Measurements from ENCODE around the gene AK5.

The AK5 gene

GRCh38 chr1:77557053-77557452 lies 275.2 kb downstream of the AK5 start:
- Histone ChIP-seq H3K79me2 (ENCODE audit: control insufficient read depth, low read length) (no peaks in the 10 kb centered on the region), H3K4me1 (ENCODE audit: control insufficient read depth, low read length) (no peaks in the 10 kb centered on the region), H3K36me3 (ENCODE audit: control insufficient read depth, low read length) (no peaks in the 10 kb centered on the region), H3K27ac (ENCODE audit: low read depth, low read length) (no peak overlapping the region), H3K9me2 (replicated peaks; ENCODE audit: control insufficient read depth, low read length) (no peaks in the 10 kb centered on the region), H4K20me1 (ENCODE audit: control insufficient read depth, insufficient read depth, low read depth, low read length) (no peaks in the 10 kb centered on the region), H3K9me3 (ENCODE audit: control insufficient read depth, insufficient read depth, low read length) (no peaks in the 10 kb centered on the region), H3F3A (ENCODE audit: control insufficient read depth, insufficient read depth) (no peaks in the 10 kb centered on the region), H3K27me3 (ENCODE audit: control insufficient read depth, low read length) (no peaks in the 10 kb centered on the region), H3K4me3 (ENCODE audit: low read length) (no peak overlapping the region), H3K4me2 (ENCODE audit: low read length) (no peak overlapping the region)
- no peak for TF ChIP-seq EZH2phosphoT487 (IDR thresholded peaks at IDR 0.05; ENCODE audit: borderline replicate concordance, low read length)
- TF ChIP-seq CTCF (IDR thresholded peaks at IDR 0.05; ENCODE audit: low read depth, low read length, poor library complexity, severe bottlenecking), result no peak

- Histone ChIP-seq H3K36me3 (ENCODE audit: control insufficient read depth, low read length) (no peaks in the 10 kb centered on the region; the same call in 1 of the 2 replicates), H3K79me2 (ENCODE audit: control insufficient read depth, low read length) (no peaks in the 10 kb centered on the region), H3K9me2 (replicated peaks; ENCODE audit: control insufficient read depth, low read length) (no peaks in the 10 kb centered on the region), H3K4me2 (ENCODE audit: low read length) (no peak overlapping the region), H3K4me3 (ENCODE audit: low read length) (no peak overlapping the region), H3K27me3 (ENCODE audit: control insufficient read depth, low read length) (no peaks in the 10 kb centered on the region), H3K9me3 (ENCODE audit: control insufficient read depth, insufficient read depth, low read length) (no peaks in the 10 kb centered on the region), H4K20me1 (ENCODE audit: control insufficient read depth, insufficient read depth, low read depth, low read length) (no peaks in the 10 kb centered on the region), H3K4me1 (ENCODE audit: control insufficient read depth, low read length) (no peaks in the 10 kb centered on the region), H3K27ac (ENCODE audit: low read depth, low read length) (no peak overlapping the region), H3F3A (ENCODE audit: control insufficient read depth, insufficient read depth) (no peaks in the 10 kb centered on the region)
- TF ChIP-seq EZH2phosphoT487 (IDR thresholded peaks at IDR 0.05; ENCODE audit: borderline replicate concordance, low read length) (no peak), CTCF (IDR thresholded peaks at IDR 0.05; ENCODE audit: low read depth, low read length, poor library complexity, severe bottlenecking) (no peak)
These were observed 276.9 kb downstream of the AK5 start for GRCh38 chr1:77558591-77559164.

- no peak overlapping the region for H3K4me2 ChIP-seq (ENCODE audit: low read length)
- H3K9me2 ChIP-seq (replicated peaks; ENCODE audit: control insufficient read depth, low read length), result no peaks in the 10 kb centered on the region
- H3K79me2 ChIP-seq (ENCODE audit: control insufficient read depth, low read length), result no peaks in the 10 kb centered on the region
- H4K20me1 ChIP-seq (ENCODE audit: control insufficient read depth, insufficient read depth, low read depth, low read length), result no peaks in the 10 kb centered on the region
- H3F3A ChIP-seq (ENCODE audit: control insufficient read depth, insufficient read depth), result no peaks in the 10 kb centered on the region
- no peak for TF ChIP-seq CTCF (IDR thresholded peaks at IDR 0.05; ENCODE audit: low read depth, low read length, poor library complexity, severe bottlenecking)
- no peak for TF ChIP-seq EZH2phosphoT487 (IDR thresholded peaks at IDR 0.05; ENCODE audit: borderline replicate concordance, low read length)
- no peaks in the 10 kb centered on the region for H3K27me3 ChIP-seq (ENCODE audit: control insufficient read depth, low read length)
- H3K9me3 ChIP-seq (ENCODE audit: control insufficient read depth, insufficient read depth, low read length), result no peaks in the 10 kb centered on the region
- no peak overlapping the region for H3K4me3 ChIP-seq (ENCODE audit: low read length)
- no peak overlapping the region for H3K27ac ChIP-seq (ENCODE audit: low read depth, low read length)
- H3K36me3 ChIP-seq (ENCODE audit: control insufficient read depth, low read length), result peaks cover 9% of the 10 kb centered on the region
- H3K4me1 ChIP-seq (ENCODE audit: control insufficient read depth, low read length), result no peaks in the 10 kb centered on the region
These were observed 278.9 kb downstream of the AK5 start for GRCh38 chr1:77560741-77561140.
